Loucy (cell line): ENCODE results near the gene PLA2G4F.

Source experiments
- CTCF ChIP-seq: fragments of 200-600 bp; sonication (generic); conservative IDR thresholded peaks from 2 replicates; pipeline ENCODE4 v1.5.1; 2014; ENCODE audit warnings: mild to moderate bottlenecking, antibody characterized with exemption, low read length
- EZH2phosphoT487 ChIP-seq: fragments of 200-600 bp; IDR thresholded peaks from 2 replicates; pipeline ENCODE4 v1.6.1; 2018; ENCODE audit warnings: antibody characterized with exemption, mild to moderate bottlenecking, moderate library complexity, borderline replicate concordance

- TF ChIP-seq CTCF, result no peak
- TF ChIP-seq EZH2phosphoT487, result no peak
Measured at GRCh38 chr15:42119446-42119760, 37.0 kb downstream of the PLA2G4F start.
